HAP-1 (cell line): Measurements from ENCODE around the gene EVI5L.

Experiments
- DNase-seq, 2 experiments: peaks; one replicate each; pipeline ENCODE4 v3.0.0-alpha.2; 2016 to 2020; ENCODE audit warnings: low spot score in 2 of 2
- H3K27me3 ChIP-seq: fragments of 250-450 bp; sonication (Bioruptor Pico); 2 replicates; pipeline ENCODE4 v1.5.1; 2020; ENCODE audit warnings: low read depth, mild to moderate bottlenecking, moderate library complexity
- H3K36me3 ChIP-seq: fragments of 250-450 bp; sonication (Bioruptor Pico); replicated peaks from 2 replicates; pipeline ENCODE4 v1.5.1; 2020; ENCODE audit warnings: mild to moderate bottlenecking
- H3K4me1 ChIP-seq: fragments of 250-450 bp; sonication (Bioruptor Pico); 2 replicates; pipeline ENCODE4 v1.5.1; 2020; ENCODE audit warnings: mild to moderate bottlenecking
- H3K4me3 ChIP-seq: fragments of 250-450 bp; sonication (Bioruptor Pico); 2 replicates; pipeline ENCODE4 v1.5.1; 2020; ENCODE audit warnings: mild to moderate bottlenecking, moderate library complexity
- H3K9me3 ChIP-seq: fragments of 250-450 bp; sonication (Bioruptor Pico); 2 replicates; pipeline ENCODE4 v1.5.1; 2020; ENCODE audit warnings: mild to moderate bottlenecking, moderate library complexity
- in situ Hi-C: fragments of 300-500 bp; cut with MboI; formaldehyde crosslinking; loops from 3 replicates; pipeline ENCODE4 v1.14.3; 2020; ENCODE audit warnings: low sequenced_read_pairs, inconsistent platforms, mixed read lengths

Gene EVI5L

GRCh38 chr19:7910321-7911161 lies 80.5 kb downstream of the EVI5L start:
- H3K4me1 ChIP-seq, result no peaks in the 10 kb centered on the region
- peaks cover 3% of the 10 kb centered on the region for H3K27me3 ChIP-seq
- H3K36me3 ChIP-seq, result peaks cover 21% of the 10 kb centered on the region
- no peak for DNase-seq
- H3K4me3 ChIP-seq, result no peak overlapping the region
- in situ Hi-C loops, result no loop called here
- H3K9me3 ChIP-seq, result no peaks in the 10 kb centered on the region

- peaks cover 18% of the 10 kb centered on the region for H3K36me3 ChIP-seq
- in situ Hi-C loops, result no loop called here
- peaks cover 13% of the 10 kb centered on the region for H3K27me3 ChIP-seq
- H3K4me3 ChIP-seq, result no peak overlapping the region
- no peaks in the 10 kb centered on the region for H3K4me1 ChIP-seq
- no peak for DNase-seq
- H3K9me3 ChIP-seq, result no peaks in the 10 kb centered on the region
Measured at GRCh38 chr19:7911508-7912143, 81.6 kb downstream of the EVI5L start.

- Histone ChIP-seq H3K36me3 (peaks cover 18% of the 10 kb centered on the region), H3K9me3 (no peaks in the 10 kb centered on the region), H3K4me1 (no peaks in the 10 kb centered on the region; the same call in 1 of the 2 replicates), H3K27me3 (peaks cover 17% of the 10 kb centered on the region), H3K4me3 (no peak overlapping the region)
- no peak for DNase-seq
- in situ Hi-C loops, result no loop called here
Measured at GRCh38 chr19:7912144-7912696, 82.2 kb downstream of the EVI5L start.

GRCh38 chr19:7912697-7913564 lies 82.9 kb downstream of the EVI5L start:
- no peaks in the 10 kb centered on the region for H3K9me3 ChIP-seq
- H3K4me1 ChIP-seq, result peaks cover 6% of the 10 kb centered on the region
- in situ Hi-C loops, result no loop called here
- H3K27me3 ChIP-seq, result peaks cover 24% of the 10 kb centered on the region
- H3K36me3 ChIP-seq, result peaks cover 18% of the 10 kb centered on the region
- DNase-seq, result no peak
- no peak overlapping the region for H3K4me3 ChIP-seq

- Histone ChIP-seq H3K9me3 (no peaks in the 10 kb centered on the region), H3K4me3 (no peak overlapping the region), H3K36me3 (peaks cover 18% of the 10 kb centered on the region), H3K4me1 (peaks cover 13% of the 10 kb centered on the region), H3K27me3 (peaks cover 25% of the 10 kb centered on the region)
- no peak for DNase-seq
- in situ Hi-C loops, result no loop called here
Measured at GRCh38 chr19:7913652-7914051, 83.6 kb downstream of the EVI5L start.

DNA sequence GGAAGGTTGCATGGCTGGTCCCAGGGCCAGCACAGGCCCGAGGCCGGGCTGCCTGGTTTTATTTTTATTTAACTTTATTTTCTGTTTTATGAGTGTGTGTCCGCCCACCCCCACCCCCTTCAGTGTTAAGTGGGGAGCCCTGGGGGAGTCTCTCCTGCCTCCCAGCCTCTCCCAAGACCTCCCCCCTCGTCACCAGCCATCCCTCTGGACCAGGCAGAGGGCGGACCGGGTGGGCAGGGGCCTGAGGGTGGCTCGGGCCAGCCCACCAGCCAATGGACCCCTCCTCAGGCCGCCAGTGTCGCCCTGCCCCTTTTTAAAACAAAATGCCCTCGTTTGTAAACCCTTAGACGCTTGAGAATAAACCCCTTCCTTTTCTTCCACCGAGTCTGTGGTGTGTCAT lies 84.1 kb downstream of the EVI5L start:
- DNase-seq, result no peak
- H3K4me1 ChIP-seq, result peaks cover 15% of the 10 kb centered on the region
- no peak overlapping the region for H3K4me3 ChIP-seq
- peaks cover 18% of the 10 kb centered on the region for H3K36me3 ChIP-seq
- peaks cover 25% of the 10 kb centered on the region for H3K27me3 ChIP-seq
- in situ Hi-C loops, result no loop called here
- H3K9me3 ChIP-seq, result no peaks in the 10 kb centered on the region
